CD14-positive monocyte (primary cell): ENCODE measurements around the gene RAX2. TPM values are rescaled to one million over a fixed set of nuclear protein-coding genes. Genes with fewer than 3 reads are reported as not detected.
"Not testable (repeated sequence)": the region's sequence is repeated elsewhere in the genome, so short reads cannot be mapped to it uniquely, and the experiment has no call there.

ENCODE experiments used
- DNase-seq, 3 donors: peaks; one replicate each; pipeline ENCODE4 v3.0.0-alpha.2; 2011 to 2022
- H2AFZ ChIP-seq: 2 replicates; pipeline ENCODE4 v1.6.0; 2012; ENCODE audit warnings: mild to moderate bottlenecking, low read depth, low read length, inconsistent platforms; ENCODE audit not compliant: insufficient read depth, poor library complexity, severe bottlenecking
- H3K27ac ChIP-seq, 2 donors: 1 replicate in 1 of 2; 2 replicates in 1 of 2; pipeline ENCODE4 v1.5.1; 2012 to 2013; ENCODE audit warnings: low read length in 2 of 2, control low read depth in 1 of 2, inconsistent platforms in 1 of 2, low read depth in 1 of 2, mild to moderate bottlenecking in 1 of 2
- H3K27me3 ChIP-seq, 2 donors: one replicate each; pipeline versions ENCODE4 v1.6.0 to v1.6.1; 2011 to 2013; ENCODE audit warnings: low read length in 2 of 2; ENCODE audit not compliant: control insufficient read depth in 2 of 2, insufficient read depth in 2 of 2
- H3K36me3 ChIP-seq, 2 donors: replicated peaks in 1 of 2; 1 replicate in 1 of 2; 2 replicates in 1 of 2; pipeline versions ENCODE4 v1.5.1 to v1.6.1; 2012 to 2013; ENCODE audit warnings: low read length in 2 of 2, control low read depth in 1 of 2, inconsistent platforms in 1 of 2, mild to moderate bottlenecking in 1 of 2; ENCODE audit not compliant: insufficient read depth in 2 of 2, control insufficient read depth in 1 of 2
- H3K4me1 ChIP-seq, 2 donors: 1 replicate in 1 of 2; 2 replicates in 1 of 2; pipeline versions ENCODE4 v1.5.1 to v1.6.1; 2012 to 2013; ENCODE audit warnings: low read length in 2 of 2, control low read depth in 1 of 2, inconsistent platforms in 1 of 2, mild to moderate bottlenecking in 1 of 2, moderate library complexity in 1 of 2; ENCODE audit not compliant: insufficient read depth in 2 of 2, control insufficient read depth in 1 of 2
- H3K4me2 ChIP-seq: replicated peaks from 2 replicates; pipeline ENCODE3; 2012; ENCODE audit warnings: low read length, moderate library complexity, mild to moderate bottlenecking; ENCODE audit not compliant: poor library complexity, severe bottlenecking; ENCODE audit errors: extremely low read depth
- H3K4me3 ChIP-seq, 3 experiments: fragments of 200-600 bp in 1 of 3; sonication (generic) in 1 of 3; replicated peaks in 1 of 3; 1 replicate in 2 of 3; 2 replicates in 1 of 3; pipeline ENCODE4 v1.5.1; 2011 to 2013; ENCODE audit warnings: low read length in 3 of 3, mild to moderate bottlenecking in 3 of 3, control low read depth in 2 of 3, low read depth in 2 of 3, inconsistent platforms in 1 of 3, moderate library complexity in 1 of 3
- H3K79me2 ChIP-seq: 2 replicates; pipeline ENCODE4 v1.6.0; 2012; ENCODE audit warnings: mild to moderate bottlenecking, control low read depth, inconsistent platforms, low read length, moderate library complexity; ENCODE audit not compliant: insufficient read depth
- H3K9ac ChIP-seq: 2 replicates; pipeline ENCODE4 v1.6.0; 2017; ENCODE audit warnings: low read length, mild to moderate bottlenecking; ENCODE audit not compliant: insufficient read depth, poor library complexity, severe bottlenecking
- H3K9me3 ChIP-seq, 2 donors: replicated peaks in 1 of 2; 1 replicate in 1 of 2; 2 replicates in 1 of 2; pipeline versions ENCODE4 v1.5.1 to v1.6.1; 2012 to 2013; ENCODE audit warnings: low read length in 2 of 2, control low read depth in 1 of 2; ENCODE audit not compliant: control insufficient read depth in 1 of 2, insufficient read depth in 1 of 2
- H4K20me1 ChIP-seq: 2 replicates; pipeline ENCODE4 v1.6.0; 2012; ENCODE audit warnings: mild to moderate bottlenecking, low read length, control low read depth, moderate library complexity; ENCODE audit not compliant: insufficient read depth
- H3K27ac Mint-ChIP-seq, 7 donors: one replicate each; pipeline ENCODE4 v1.8.0; 2020; ENCODE audit warnings: mild to moderate bottlenecking in 7 of 7, mixed read lengths in 7 of 7, moderate library complexity in 6 of 7, inconsistent platforms in 2 of 7
- H3K27me3 Mint-ChIP-seq, 3 donors: one replicate each; pipeline ENCODE4 v1.8.0; 2021 to 2022; ENCODE audit warnings: low read depth in 3 of 3, mild to moderate bottlenecking in 3 of 3, mixed read lengths in 3 of 3, moderate library complexity in 3 of 3, inconsistent platforms in 1 of 3
- H3K36me3 Mint-ChIP-seq, 2 donors: one replicate each; pipeline ENCODE4 v1.8.0; 2020; ENCODE audit warnings: mixed read lengths in 2 of 2, inconsistent platforms in 1 of 2, mild to moderate bottlenecking in 1 of 2
- H3K4me1 Mint-ChIP-seq: one replicate; pipeline ENCODE4 v1.8.0; 2020; ENCODE audit warnings: mild to moderate bottlenecking, mixed read lengths
- H3K4me3 Mint-ChIP-seq, 2 donors: one replicate each; pipeline ENCODE4 v1.8.0; 2020; ENCODE audit warnings: mild to moderate bottlenecking in 2 of 2, mixed read lengths in 2 of 2, moderate library complexity in 1 of 2
- H3K9me3 Mint-ChIP-seq, 7 donors: one replicate each; pipeline ENCODE4 v1.8.0; 2020 to 2022; ENCODE audit warnings: mixed read lengths in 7 of 7, mild to moderate bottlenecking in 6 of 7, moderate library complexity in 6 of 7, inconsistent platforms in 2 of 7
- CTCF ChIP-seq: fragments of 200-600 bp; IDR thresholded peaks from one replicate; pipeline ENCODE4 v1.8.0; 2022; ENCODE audit warnings: antibody characterized with exemption, mild to moderate bottlenecking
- WGBS: methylation state at CpG from one replicate; pipeline ENCODE4 v1.1.5; 2013; ENCODE audit warnings: missing lambda C conversion rate; ENCODE audit not compliant: insufficient coverage; 5-methylcytosine and 5-hydroxymethylcytosine counted together
- intact Hi-C, 2 donors: fragments of 100-400 bp; cut with micrococcal nuclease; formaldehyde crosslinking; loops; one replicate each; pipeline versions ENCODE4 v1.15.0 to v1.15.1; 2023
- polyA plus RNA-seq, 3 donors: library from polyadenylated mRNA; depleted of rRNA in 1 of 3; unstranded in 2 of 3; stranded (reverse) in 1 of 3; fragments of 300-500 nt in 2 of 3; fragments of >200 nt in 1 of 3; fragmentation: Illumina TruSeq in 2 of 3; gene quantifications; 1 replicate in 2 of 3; 2 replicates in 1 of 3; pipeline ENCODE4 v1.2.3, GENCODE V29; 2012 to 2021

Gene RAX2
- polyA plus RNA-seq, 3 donors, result not detected

DNA sequence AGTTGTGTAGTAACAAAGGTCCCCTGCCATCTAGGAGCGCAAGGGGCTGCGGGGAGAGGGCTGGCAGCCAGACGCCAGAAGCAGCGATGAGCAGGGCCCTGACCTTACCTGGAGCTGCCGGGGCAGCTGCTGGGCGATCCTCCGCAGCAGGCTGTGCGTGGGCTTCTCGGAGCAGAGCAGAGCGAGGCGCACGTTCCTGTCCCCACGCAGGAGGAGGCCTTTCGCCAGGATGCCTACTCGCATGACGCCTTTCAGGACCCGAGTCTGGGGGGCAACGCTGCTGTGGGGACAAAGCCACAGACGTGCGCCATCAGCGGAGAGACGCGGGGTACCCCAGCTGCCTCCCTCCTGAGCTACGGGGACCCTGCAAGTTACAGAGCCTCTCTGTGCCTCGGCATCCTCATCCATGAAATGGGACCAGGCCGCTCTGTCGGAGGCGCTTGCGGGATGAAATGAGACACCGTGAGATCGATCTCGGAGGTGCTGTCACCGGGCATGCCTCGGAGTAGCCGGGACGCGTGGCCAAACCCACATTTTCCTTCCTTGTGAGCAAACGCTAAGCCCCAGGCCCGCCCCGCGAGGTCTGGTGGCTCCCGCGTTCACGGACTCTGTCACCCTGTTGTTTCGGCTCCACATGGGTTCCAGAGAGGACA is 44.7 kb upstream of the RAX2 start:
- DNase-seq, result no peak
- Mint-ChIP-seq H3K4me1 (peaks cover 17% of the 10 kb centered on the region), H3K9me3 (peaks cover 0 to 4% (median 0%) of the 10 kb centered on the region in 7 donors), H3K27ac (no peak overlapping the region), H3K4me3 (no peak overlapping the region), H3K36me3 (no peaks in the 10 kb centered on the region), H3K27me3 (peaks cover 9 to 17% (median 14%) of the 10 kb centered on the region in 3 donors)
- Histone ChIP-seq H3K4me2 (no peak overlapping the region), H4K20me1 (no peaks in the 10 kb centered on the region), H3K27ac (no peak overlapping the region), H3K36me3 (no peaks in the 10 kb centered on the region), H3K79me2 (no peaks in the 10 kb centered on the region), H3K4me3 (no peak overlapping the region), H3K4me1 (peaks cover 14 to 26% of the 10 kb centered on the region in 2 donors), H3K27me3 (no peaks in the 10 kb centered on the region), H3K9ac (no peak overlapping the region), H3K9me3 (no peaks in the 10 kb centered on the region), H2AFZ (no peak overlapping the region)
- intact Hi-C loops, result no loop called here
- 94% methylated on average over 45 of the region's 45 CpGs for WGBS
- TF ChIP-seq CTCF, result no peak

GRCh38 chr19:3816148-3816547 is 44.1 kb upstream of the RAX2 start:
- not testable (repeated sequence) for H3K36me3 Mint-ChIP-seq

More at GRCh38 chr19:3816148-3816547, 44.1 kb upstream of the RAX2 start:
- H3K4me3 Mint-ChIP-seq, H3K9ac ChIP-seq, H3K9me3 Mint-ChIP-seq, H3K36me3 ChIP-seq, H3K79me2 ChIP-seq, H4K20me1 ChIP-seq, intact Hi-C loops, DNase-seq, H3K4me3 ChIP-seq, H3K27ac ChIP-seq, H3K4me2 ChIP-seq, H3K27me3 ChIP-seq, H3K9me3 ChIP-seq, H2AFZ ChIP-seq: not testable (repeated sequence)
- Mint-ChIP-seq H3K27ac (peak overlapping the region in 2 of 7 donors; percentile 48 to 63), H3K27me3 (peaks cover 9 to 16% (median 12%) of the 10 kb centered on the region in 3 donors), H3K4me1 (peaks cover 16% of the 10 kb centered on the region)
- WGBS, result 93% methylated on average over 8 of the region's 9 CpGs
- H3K4me1 ChIP-seq, result peaks cover 14 to 26% of the 10 kb centered on the region in 2 donors
